ENCODE data around the gene ANKS1B.
"Not testable (repeated sequence)": the region's sequence is repeated elsewhere in the genome, so short reads cannot be mapped to it uniquely, and the experiment has no call there.

ANKS1B gene

GRCh38 chr12:99611599-99611998 lies 373.1 kb downstream of the ANKS1B start:
- Histone ChIP-seq H3K27me3 (ENCODE audit: insufficient read depth, low read depth, severe bottlenecking) (no peaks in the 10 kb centered on the region), H3K27ac (no peak overlapping the region), H3K36me3 (no peaks in the 10 kb centered on the region), H3K4me3 (ENCODE audit: low read depth, low read length) (no peak overlapping the region), H3K9me3 (ENCODE audit: severe bottlenecking) (no peaks in the 10 kb centered on the region)
- no peak for DNase-seq
- no peak for TF ChIP-seq CTCF (IDR thresholded peaks at IDR 0.05; ENCODE audit: low read depth, low read length)

- no peak for DNase-seq
Observed at GRCh38 chr12:99611117-99611516, 373.6 kb downstream of the ANKS1B start.

GRCh38 chr12:99609455-99610181 lies 375.1 kb downstream of the ANKS1B start:
- H3K36me3 ChIP-seq = no peaks in the 10 kb centered on the region
- no peak for DNase-seq
- H3K4me3 ChIP-seq (ENCODE audit: low read depth, low read length) = no peak overlapping the region
- no peaks in the 10 kb centered on the region for H3K9me3 ChIP-seq (ENCODE audit: severe bottlenecking)
- no peak overlapping the region for H3K27ac ChIP-seq
- H3K27me3 ChIP-seq (ENCODE audit: insufficient read depth, low read depth, severe bottlenecking) = no peaks in the 10 kb centered on the region
- no peak for TF ChIP-seq CTCF (IDR thresholded peaks at IDR 0.05; ENCODE audit: low read depth, low read length)

More at GRCh38 chr12:99611117-99611516, 373.6 kb downstream of the ANKS1B start:
- Histone ChIP-seq H3K36me3 (no peaks in the 10 kb centered on the region), H3K9me3 (ENCODE audit: severe bottlenecking) (no peaks in the 10 kb centered on the region), H3K27ac (no peak overlapping the region), H3K27me3 (ENCODE audit: insufficient read depth, low read depth, severe bottlenecking) (no peaks in the 10 kb centered on the region), H3K4me3 (ENCODE audit: low read depth, low read length) (no peak overlapping the region)
- no peak for TF ChIP-seq CTCF (IDR thresholded peaks at IDR 0.05; ENCODE audit: low read depth, low read length)

GRCh38 chr12:99600388-99600787 lies 384.3 kb downstream of the ANKS1B start:
- no peak for DNase-seq
- H3K4me3 ChIP-seq (ENCODE audit: low read depth, low read length) = no peak overlapping the region
- H3K9me3 ChIP-seq (ENCODE audit: severe bottlenecking) = no peaks in the 10 kb centered on the region
- TF ChIP-seq CTCF (IDR thresholded peaks at IDR 0.05; ENCODE audit: low read depth, low read length) = no peak
- no peaks in the 10 kb centered on the region for H3K36me3 ChIP-seq
- H3K27me3 ChIP-seq (ENCODE audit: insufficient read depth, low read depth, severe bottlenecking) = no peaks in the 10 kb centered on the region
- no peak overlapping the region for H3K27ac ChIP-seq

GRCh38 chr12:99598785-99599184 lies 386.0 kb downstream of the ANKS1B start:
- no peaks in the 10 kb centered on the region for H3K9me3 ChIP-seq (ENCODE audit: severe bottlenecking)
- TF ChIP-seq CTCF (IDR thresholded peaks at IDR 0.05; ENCODE audit: low read depth, low read length) = no peak
- H3K27me3 ChIP-seq (ENCODE audit: insufficient read depth, low read depth, severe bottlenecking) = no peaks in the 10 kb centered on the region
- H3K27ac ChIP-seq = no peak overlapping the region
- H3K4me3 ChIP-seq (ENCODE audit: low read depth, low read length) = no peak overlapping the region
- DNase-seq = no peak
- H3K36me3 ChIP-seq = no peaks in the 10 kb centered on the region

GRCh38 chr12:99596762-99597161 lies 388.0 kb downstream of the ANKS1B start:
- no peaks in the 10 kb centered on the region for H3K9me3 ChIP-seq (ENCODE audit: severe bottlenecking)
- no peak for DNase-seq
- no peak for TF ChIP-seq CTCF (IDR thresholded peaks at IDR 0.05; ENCODE audit: low read depth, low read length)
- H3K4me3 ChIP-seq (ENCODE audit: low read depth, low read length) = no peak overlapping the region
- H3K27ac ChIP-seq = no peak overlapping the region
- H3K27me3 ChIP-seq (ENCODE audit: insufficient read depth, low read depth, severe bottlenecking) = no peaks in the 10 kb centered on the region
- H3K36me3 ChIP-seq = no peaks in the 10 kb centered on the region

GRCh38 chr12:99577125-99577524 lies 407.6 kb downstream of the ANKS1B start:
- H3K36me3 ChIP-seq; H3K9me3 ChIP-seq (ENCODE audit: severe bottlenecking); DNase-seq; H3K4me3 ChIP-seq (ENCODE audit: low read depth, low read length); H3K27ac ChIP-seq; H3K27me3 ChIP-seq (ENCODE audit: insufficient read depth, low read depth, severe bottlenecking): not testable (repeated sequence)
